Adipocyte (in vitro differentiated cells): ENCODE measurements around the gene CREB1.
"Not testable (repeated sequence)": the region's sequence is repeated elsewhere in the genome, so short reads cannot be mapped to it uniquely, and the experiment has no call there.

Experiments used
- DNase-seq: peaks from one replicate; pipeline ENCODE4 v3.0.0-alpha.2; 2015; ENCODE audit warnings: low read depth
- H3K27me3 ChIP-seq: replicated peaks from 2 replicates; pipeline ENCODE4 v1.7.0; 2013; ENCODE audit warnings: mild to moderate bottlenecking, low read length, moderate library complexity; ENCODE audit not compliant: control insufficient read depth, insufficient read depth
- H3K36me3 ChIP-seq: 2 replicates; pipeline ENCODE4 v1.7.0; 2013; ENCODE audit warnings: low read length, mild to moderate bottlenecking, moderate library complexity; ENCODE audit not compliant: control insufficient read depth, insufficient read depth, severe bottlenecking
- H3K4me1 ChIP-seq: 2 replicates; pipeline ENCODE4 v1.7.0; 2013; ENCODE audit warnings: mild to moderate bottlenecking, low read length, moderate library complexity; ENCODE audit not compliant: control insufficient read depth, insufficient read depth
- H3K4me3 ChIP-seq: 2 replicates; pipeline ENCODE4 v1.7.0; 2013; ENCODE audit warnings: mild to moderate bottlenecking, low read length, moderate library complexity
- H3K9ac ChIP-seq: 2 replicates; pipeline ENCODE4 v1.7.0; 2013; ENCODE audit warnings: mild to moderate bottlenecking, low read length, moderate library complexity
- H3K9me3 ChIP-seq: 2 replicates; pipeline ENCODE4 v1.7.0; 2013; ENCODE audit warnings: mild to moderate bottlenecking, low read length, moderate library complexity; ENCODE audit not compliant: control insufficient read depth

CREB1 gene

GRCh38 chr2:207635468-207636200 lies 105.9 kb downstream of the CREB1 start:
- H3K27me3 ChIP-seq, result peaks cover under 1% of the 10 kb centered on the region
- no peak overlapping the region for H3K4me3 ChIP-seq
- no peak for DNase-seq
- peaks cover 8% of the 10 kb centered on the region for H3K9me3 ChIP-seq
- H3K9ac ChIP-seq, result no peak overlapping the region
- H3K36me3 ChIP-seq, result no peaks in the 10 kb centered on the region
- H3K4me1 ChIP-seq, result peaks cover 16% of the 10 kb centered on the region

GRCh38 chr2:207639288-207639687 lies 109.5 kb downstream of the CREB1 start:
- DNase-seq, H3K9ac ChIP-seq, H3K4me3 ChIP-seq, H3K27me3 ChIP-seq, H3K36me3 ChIP-seq, H3K4me1 ChIP-seq: not testable (repeated sequence)
- peaks cover 15% of the 10 kb centered on the region for H3K9me3 ChIP-seq

DNA sequence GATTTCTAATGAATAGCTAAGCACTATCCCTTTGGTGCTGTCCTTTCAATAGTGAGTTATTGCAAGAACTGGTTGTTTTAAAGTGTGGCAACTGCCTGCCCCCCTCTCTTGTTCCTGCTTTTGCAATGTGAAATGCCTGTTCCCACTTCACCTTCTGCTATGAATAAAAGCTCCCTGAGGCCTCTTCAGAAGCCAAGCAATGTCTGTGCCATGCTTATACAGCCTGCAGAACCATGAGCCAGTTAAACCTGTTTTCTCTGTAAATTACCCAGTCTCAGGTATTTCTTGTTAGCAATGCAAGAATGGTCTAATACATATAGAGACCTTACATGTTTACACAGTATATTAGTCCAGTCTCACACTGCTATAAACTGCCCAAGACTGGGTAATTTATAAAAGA lies 110.4 kb downstream of the CREB1 start:
- Histone ChIP-seq H3K9me3 (peaks cover 15% of the 10 kb centered on the region), H3K36me3 (no peaks in the 10 kb centered on the region), H3K27me3 (peaks cover 4% of the 10 kb centered on the region), H3K9ac (no peak overlapping the region), H3K4me1 (no peaks in the 10 kb centered on the region), H3K4me3 (no peak overlapping the region)
- no peak for DNase-seq

- H3K4me1 ChIP-seq, result no peaks in the 10 kb centered on the region
- no peak for DNase-seq
Observed at GRCh38 chr2:207640661-207641060, 110.9 kb downstream of the CREB1 start.

GRCh38 chr2:207643892-207644291 lies 114.1 kb downstream of the CREB1 start:
- H3K36me3 ChIP-seq, result no peaks in the 10 kb centered on the region
- H3K9ac ChIP-seq, result no peak overlapping the region
- no peaks in the 10 kb centered on the region for H3K4me1 ChIP-seq
- no peak for DNase-seq
- peaks cover 9% of the 10 kb centered on the region for H3K27me3 ChIP-seq
- H3K4me3 ChIP-seq, result no peak overlapping the region
- H3K9me3 ChIP-seq, result peaks cover 15% of the 10 kb centered on the region

More at GRCh38 chr2:207640661-207641060, 110.9 kb downstream of the CREB1 start:
- H3K36me3 ChIP-seq, result no peaks in the 10 kb centered on the region
- H3K27me3 ChIP-seq, result peaks cover 4% of the 10 kb centered on the region
- H3K9me3 ChIP-seq, result peaks cover 15% of the 10 kb centered on the region
- no peak overlapping the region for H3K4me3 ChIP-seq
- no peak overlapping the region for H3K9ac ChIP-seq

GRCh38 chr2:207646582-207646981 lies 116.8 kb downstream of the CREB1 start:
- H3K9me3 ChIP-seq, H3K4me3 ChIP-seq, H3K36me3 ChIP-seq, DNase-seq, H3K4me1 ChIP-seq, H3K9ac ChIP-seq, H3K27me3 ChIP-seq: not testable (repeated sequence)
